HepG2 (cell line): Measurements from ENCODE around the gene ANKRD65. TPM values are rescaled to one million over a fixed set of nuclear protein-coding genes. Genes with fewer than 3 reads are reported as not detected.

Experiments
- AKAP8 ChIP-seq: sonication (generic); formaldehyde crosslinking; IDR thresholded peaks from 2 replicates; pipeline ENCODE4 v1.5.1; 2020; ENCODE audit warnings: mild to moderate bottlenecking, missing genetic modification reagents
- GMEB2 ChIP-seq: IDR thresholded peaks from 2 replicates; pipeline ENCODE4 v1.6.1; 2016; ENCODE audit warnings: missing biosample characterization, missing genetic modification reagents, low read depth
- GRHL1 ChIP-seq: sonication (generic); formaldehyde crosslinking; conservative IDR thresholded peaks from 2 replicates; pipeline ENCODE4 v1.8.0; 2022; ENCODE audit warnings: missing genetic modification reagents
- HOXA3 ChIP-seq: sonication (generic); formaldehyde crosslinking; IDR thresholded peaks from 2 replicates; pipeline ENCODE4 v1.5.0; 2020; ENCODE audit warnings: missing genetic modification reagents
- JUNB ChIP-seq: sonication (generic); formaldehyde crosslinking; IDR thresholded peaks from 2 replicates; pipeline ENCODE4 v1.8.0; 2022; ENCODE audit warnings: missing genetic modification reagents, mild to moderate bottlenecking, borderline replicate concordance
- KDM5B ChIP-seq: sonication (generic); formaldehyde crosslinking; IDR thresholded peaks from 2 replicates; pipeline ENCODE4 v1.4.0; 2020; ENCODE audit warnings: missing genetic modification reagents, mild to moderate bottlenecking, borderline replicate concordance
- MIER2 ChIP-seq: IDR thresholded peaks from 2 replicates; pipeline ENCODE4 v1.6.1; 2016; ENCODE audit warnings: missing biosample characterization, missing genetic modification reagents
- POLR2A ChIP-seq, 2 experiments: IDR thresholded peaks; 2 replicates each; pipeline ENCODE4 v1.6.1; 2011; ENCODE audit warnings: low read depth in 2 of 2, low read length in 2 of 2, mild to moderate bottlenecking in 1 of 2, moderate library complexity in 1 of 2; ENCODE audit not compliant: insufficient read depth in 1 of 2
- SMC3 ChIP-seq: IDR thresholded peaks from 2 replicates; pipeline ENCODE4 v1.6.1; 2011; ENCODE audit warnings: low read length, improper control_type of control experiment
- SP140L ChIP-seq: sonication (generic); formaldehyde crosslinking; IDR thresholded peaks from 2 replicates; pipeline ENCODE4 v1.4.0; 2020; ENCODE audit warnings: missing genetic modification reagents, borderline replicate concordance
- TBP ChIP-seq: sonication (generic); formaldehyde crosslinking; IDR thresholded peaks from 2 replicates; pipeline ENCODE4 v1.5.0; 2020; ENCODE audit warnings: missing genetic modification reagents
- TFDP2 ChIP-seq: sonication (generic); formaldehyde crosslinking; IDR thresholded peaks from 2 replicates; pipeline ENCODE4 v1.4.0; 2020; ENCODE audit warnings: missing genetic modification reagents
- ZFY ChIP-seq: sonication (generic); formaldehyde crosslinking; IDR thresholded peaks from 2 replicates; pipeline ENCODE4 v1.4.0; 2020; ENCODE audit warnings: missing genetic modification reagents
- ZNF17 ChIP-seq: sonication (generic); formaldehyde crosslinking; IDR thresholded peaks from 2 replicates; pipeline ENCODE4 v1.5.0; 2020; ENCODE audit warnings: mild to moderate bottlenecking, missing genetic modification reagents
- ZNF251 ChIP-seq: sonication (generic); formaldehyde crosslinking; IDR thresholded peaks from 2 replicates; pipeline ENCODE4 v1.9.0; 2021; ENCODE audit warnings: mild to moderate bottlenecking, missing genetic modification reagents
- ZNF263 ChIP-seq: sonication (generic); formaldehyde crosslinking; IDR thresholded peaks from 2 replicates; pipeline ENCODE4 v1.4.0; 2020; ENCODE audit warnings: missing genetic modification reagents
- ZNF274 ChIP-seq: sonication (generic); formaldehyde crosslinking; IDR thresholded peaks from 2 replicates; pipeline ENCODE4 v1.5.1; 2020; ENCODE audit warnings: mild to moderate bottlenecking, missing genetic modification reagents
- ZNF33A ChIP-seq: sonication (generic); formaldehyde crosslinking; IDR thresholded peaks from 2 replicates; pipeline ENCODE4 v1.5.1; 2020; ENCODE audit warnings: missing genetic modification reagents, mild to moderate bottlenecking, moderate library complexity, borderline replicate concordance
- ZNF747 ChIP-seq: sonication (generic); formaldehyde crosslinking; IDR thresholded peaks from 2 replicates; pipeline ENCODE4 v1.8.1; 2023; ENCODE audit warnings: missing genetic modification reagents, mild to moderate bottlenecking, borderline replicate concordance
- ZNF773 ChIP-seq: sonication (generic); formaldehyde crosslinking; IDR thresholded peaks from 2 replicates; pipeline ENCODE4 v1.4.0; 2020; ENCODE audit warnings: missing genetic modification reagents, borderline replicate concordance
- polyA plus RNA-seq, 8 experiments: library from polyadenylated mRNA; depleted of rRNA in 3 of 8; stranded (reverse) in 7 of 8; unstranded in 1 of 8; fragments of >200 nt; fragmentation: Illumina TruSeq in 4 of 8; extraction: Trizol in 4 of 8; gene quantifications; 2 replicates each; pipeline versions ENCODE4 v1.2.1 to v1.2.3, GENCODE V29; 2011 to 2016; ENCODE audit warnings: low read depth in 4 of 8, missing spikeins in 1 of 8, mixed read lengths in 1 of 8; ENCODE audit not compliant: insufficient read depth in 1 of 8
- total RNA-seq, 5 experiments: library from RNA; depleted of rRNA; stranded (reverse); fragments of >200 nt; fragmentation: Illumina TruSeq; extraction: Trizol; gene quantifications; 2 replicates each; pipeline ENCODE4 v1.2.3, GENCODE V29; 2016; ENCODE audit warnings: low read depth in 1 of 5
- TF ChIP-seq, protein P1 (sequence below): sonication (generic); formaldehyde crosslinking; IDR thresholded peaks from 2 replicates; pipeline ENCODE4 v1.5.0; 2020; ENCODE audit warnings: mild to moderate bottlenecking, missing genetic modification reagents
- TF ChIP-seq, protein P2 (sequence below): sonication (generic); formaldehyde crosslinking; IDR thresholded peaks from 2 replicates; pipeline ENCODE4 v1.8.0; 2022; ENCODE audit warnings: mild to moderate bottlenecking, missing genetic modification reagents, borderline replicate concordance

ANKRD65 gene
- total and polyA plus RNA-seq, 2 of the 13 experiments (the other 11 are each of a cell fraction or from before 2014, with no cell fraction given): 12.1 to 30.1 TPM

- TF ChIP-seq ZFY (CRISPR knock-in tag) (peak; percentile 55), GRHL1 (CRISPR knock-in tag) (no peak), ZNF251 (CRISPR knock-in tag) (no peak), ZNF33A (CRISPR knock-in tag) (no peak), KDM5B (0 out of 2 replicates have a peak, but pooled peaks have one; percentile 5), GMEB2 (no peak), ZNF274 (peak; percentile 55), ZNF773 (CRISPR knock-in tag) (no peak), JUNB (no peak), MIER2 (0 out of 2 replicates have a peak, but pooled peaks have one; percentile 12), TBP (no peak), POLR2A (IDR thresholded peaks at IDR 0.05; ENCODE audit: insufficient read depth in 1 of 2, low read depth in 2 of 2, low read length in 2 of 2) (peak in 1 of 2 experiments; percentile 40; a peak in 1 of 4 replicates), ZNF263 (CRISPR knock-in tag) (no peak), ZNF747 (CRISPR knock-in tag) (no peak), ZNF17 (CRISPR knock-in tag) (no peak), SMC3 (no peak), SP140L (CRISPR knock-in tag) (no peak), AKAP8 (CRISPR knock-in tag) (peak; percentile 23; the same call in 1 of the 2 replicates), TFDP2 (CRISPR knock-in tag) (0 out of 2 replicates have a peak, but pooled peaks have one; percentile 25), HOXA3 (CRISPR knock-in tag) (no peak)
- TF ChIP-seq, protein P1, sequence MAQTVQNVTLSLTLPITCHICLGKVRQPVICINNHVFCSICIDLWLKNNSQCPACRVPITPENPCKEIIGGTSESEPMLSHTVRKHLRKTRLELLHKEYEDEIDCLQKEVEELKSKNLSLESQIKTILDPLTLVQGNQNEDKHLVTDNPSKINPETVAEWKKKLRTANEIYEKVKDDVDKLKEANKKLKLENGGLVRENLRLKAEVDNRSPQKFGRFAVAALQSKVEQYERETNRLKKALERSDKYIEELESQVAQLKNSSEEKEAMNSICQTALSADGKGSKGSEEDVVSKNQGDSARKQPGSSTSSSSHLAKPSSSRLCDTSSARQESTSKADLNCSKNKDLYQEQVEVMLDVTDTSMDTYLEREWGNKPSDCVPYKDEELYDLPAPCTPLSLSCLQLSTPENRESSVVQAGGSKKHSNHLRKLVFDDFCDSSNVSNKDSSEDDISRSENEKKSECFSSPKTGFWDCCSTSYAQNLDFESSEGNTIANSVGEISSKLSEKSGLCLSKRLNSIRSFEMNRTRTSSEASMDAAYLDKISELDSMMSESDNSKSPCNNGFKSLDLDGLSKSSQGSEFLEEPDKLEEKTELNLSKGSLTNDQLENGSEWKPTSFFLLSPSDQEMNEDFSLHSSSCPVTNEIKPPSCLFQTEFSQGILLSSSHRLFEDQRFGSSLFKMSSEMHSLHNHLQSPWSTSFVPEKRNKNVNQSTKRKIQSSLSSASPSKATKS: no peak
- TF ChIP-seq, protein P2, sequence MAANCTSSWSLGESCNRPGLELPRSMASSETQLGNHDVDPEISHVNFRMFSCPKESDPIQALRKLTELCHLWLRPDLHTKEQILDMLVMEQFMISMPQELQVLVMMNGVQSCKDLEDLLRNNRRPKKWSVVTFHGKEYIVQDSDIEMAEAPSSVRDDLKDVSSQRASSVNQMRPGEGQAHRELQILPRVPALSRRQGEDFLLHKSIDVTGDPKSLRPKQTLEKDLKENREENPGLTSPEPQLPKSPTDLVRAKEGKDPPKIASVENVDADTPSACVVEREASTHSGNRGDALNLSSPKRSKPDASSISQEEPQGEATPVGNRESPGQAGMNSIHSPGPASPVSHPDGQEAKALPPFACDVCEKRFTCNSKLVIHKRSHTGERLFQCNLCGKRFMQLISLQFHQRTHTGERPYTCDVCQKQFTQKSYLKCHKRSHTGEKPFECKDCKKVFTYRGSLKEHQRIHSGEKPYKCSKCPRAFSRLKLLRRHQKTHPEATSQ (CRISPR knock-in tag): no peak
Measured at GRCh38 chr1:1462318-1462966, 41.4 kb upstream of the ANKRD65 start (continued).
